GM06990 (cell line): ENCODE results near the gene CAPN13.

Experiments
- DNase-seq: peaks from one replicate; pipeline ENCODE4 v3.0.0-alpha.2; 2011; ENCODE audit not compliant: insufficient read length; ENCODE audit errors: extremely low read depth
- H3K27me3 ChIP-seq: replicated peaks from 2 replicates; pipeline ENCODE4 v1.6.0; 2011; ENCODE audit warnings: low read length; ENCODE audit not compliant: control insufficient read depth, insufficient read depth
- H3K36me3 ChIP-seq: 2 replicates; pipeline ENCODE4 v1.5.1; 2011; ENCODE audit warnings: low read length; ENCODE audit not compliant: control insufficient read depth, insufficient read depth
- H3K4me3 ChIP-seq: replicated peaks from 2 replicates; pipeline ENCODE4 v1.5.1; 2011; ENCODE audit warnings: low read depth, mild to moderate bottlenecking, control low read depth, low read length
- CTCF ChIP-seq: IDR thresholded peaks from 2 replicates; pipeline ENCODE4 v1.5.1; 2011; ENCODE audit warnings: low read length, control low read depth, mild to moderate bottlenecking, inconsistent platforms; ENCODE audit not compliant: insufficient read depth, poor library complexity, severe bottlenecking

The CAPN13 gene

GRCh38 chr2:30802611-30803010 lies 4.6 kb downstream of the CAPN13 start:
- TF ChIP-seq CTCF = no peak
- Histone ChIP-seq H3K36me3 (no peaks in the 10 kb centered on the region), H3K27me3 (no peaks in the 10 kb centered on the region; the same call in 1 of the 2 replicates), H3K4me3 (no peak overlapping the region)
- no peak for DNase-seq

- Histone ChIP-seq H3K4me3 (no peak overlapping the region), H3K36me3 (no peaks in the 10 kb centered on the region), H3K27me3 (no peaks in the 10 kb centered on the region; the same call in 1 of the 2 replicates)
- no peak for TF ChIP-seq CTCF
- no peak for DNase-seq
Observed at GRCh38 chr2:30801821-30802455, 5.3 kb downstream of the CAPN13 start.

DNA sequence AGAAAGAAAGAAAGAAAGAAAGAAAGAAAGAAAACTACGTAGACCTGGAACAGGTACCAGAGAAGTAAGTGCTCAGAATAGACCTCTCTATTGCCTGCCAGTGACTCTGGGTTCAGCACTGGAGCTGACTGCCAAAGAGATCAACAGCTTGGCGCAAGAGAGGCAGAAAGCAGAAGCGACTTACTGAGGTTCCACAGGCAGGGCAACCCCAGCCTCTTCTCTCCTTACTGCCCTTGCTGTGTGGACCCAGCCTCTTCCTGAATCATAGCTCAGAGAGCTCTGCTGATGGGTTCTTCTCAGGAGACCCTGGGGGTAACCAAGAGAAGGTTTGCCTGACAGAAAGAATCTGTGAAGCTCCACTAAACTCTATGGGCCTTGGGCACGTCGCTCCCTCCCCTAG lies 7.1 kb downstream of the CAPN13 start:
- H3K27me3 ChIP-seq = no peaks in the 10 kb centered on the region; the same call in 1 of the 2 replicates
- H3K4me3 ChIP-seq = no peak overlapping the region
- DNase-seq = no peak
- H3K36me3 ChIP-seq = no peaks in the 10 kb centered on the region
- TF ChIP-seq CTCF = no peak

GRCh38 chr2:30799366-30799765 lies 7.9 kb downstream of the CAPN13 start:
- DNase-seq = no peak
- Histone ChIP-seq H3K36me3 (no peaks in the 10 kb centered on the region), H3K27me3 (no peaks in the 10 kb centered on the region; the same call in 1 of the 2 replicates), H3K4me3 (no peak overlapping the region)
- no peak for TF ChIP-seq CTCF

DNA sequence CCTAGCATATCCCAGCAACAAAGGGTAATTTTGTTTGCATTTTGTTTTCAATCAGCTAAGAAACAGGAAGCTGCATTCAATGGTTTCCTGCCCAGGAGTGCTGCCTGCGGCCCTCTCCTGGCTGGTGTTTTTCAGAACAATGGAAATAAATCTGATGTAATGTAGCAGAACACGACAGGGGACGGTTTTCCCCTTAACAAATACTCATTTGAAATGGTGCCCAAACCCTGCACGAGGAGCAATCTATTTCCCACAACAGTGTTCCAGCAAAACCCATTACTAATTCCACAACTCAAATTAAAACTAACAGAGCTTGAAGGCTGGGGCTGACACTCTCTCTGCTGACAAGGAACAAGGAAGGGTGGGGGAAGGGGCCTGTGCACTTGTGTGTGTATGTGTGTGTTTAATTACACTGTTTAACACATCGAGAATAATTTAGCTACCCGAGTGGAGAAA lies 8.7 kb downstream of the CAPN13 start:
- TF ChIP-seq CTCF = no peak
- Histone ChIP-seq H3K27me3 (no peaks in the 10 kb centered on the region; the same call in 1 of the 2 replicates), H3K36me3 (no peaks in the 10 kb centered on the region), H3K4me3 (no peak overlapping the region)
- no peak for DNase-seq
